Activated gamma-delta T cell (primary cell): Measurements from ENCODE around the gene UBE2F.
"Not testable (repeated sequence)": the region's sequence is repeated elsewhere in the genome, so short reads cannot be mapped to it uniquely, and the experiment has no call there.

Experiments
- DNase-seq: peaks from one replicate; lab custom pipeline; 2025; lab: John Stamatoyannopoulos, UW

UBE2F gene

DNA sequence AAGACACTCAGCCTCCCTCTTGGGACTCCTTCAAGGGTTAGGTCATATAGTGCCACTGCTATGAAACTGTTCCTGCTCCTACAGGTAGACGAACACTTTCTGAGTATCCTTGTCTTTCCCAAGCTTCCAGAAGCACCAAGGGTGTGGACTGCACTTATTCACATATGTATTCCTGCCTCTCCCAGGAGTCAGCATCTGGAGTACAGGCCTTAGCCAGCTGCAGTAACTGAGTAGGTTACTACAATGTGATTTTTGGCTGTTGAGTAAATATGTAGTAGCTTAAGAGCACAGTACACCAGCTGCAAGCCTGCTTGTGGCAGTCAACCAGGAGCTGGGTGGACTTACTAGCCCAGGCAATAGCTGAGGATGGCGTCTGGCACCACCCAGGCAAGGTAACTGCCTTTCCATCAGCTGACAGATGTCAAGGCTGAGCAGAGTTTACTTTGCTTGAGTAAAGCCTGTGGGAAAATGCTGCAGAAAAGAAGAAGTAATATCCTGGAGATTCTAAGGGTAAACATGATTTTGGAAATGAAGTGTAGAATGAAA is 80.0 kb downstream of the UBE2F start:
- no peak for DNase-seq

- no peak for DNase-seq
Observed at GRCh38 chr2:238053191-238053776, 86.5 kb downstream of the UBE2F start.

GRCh38 chr2:238055841-238056240 is 89.0 kb downstream of the UBE2F start:
- DNase-seq = no peak

- not testable (repeated sequence) for DNase-seq
Observed at GRCh38 chr2:238057696-238058575, 91.1 kb downstream of the UBE2F start.

GRCh38 chr2:238059505-238059904 is 92.7 kb downstream of the UBE2F start:
- DNase-seq = no peak

DNA sequence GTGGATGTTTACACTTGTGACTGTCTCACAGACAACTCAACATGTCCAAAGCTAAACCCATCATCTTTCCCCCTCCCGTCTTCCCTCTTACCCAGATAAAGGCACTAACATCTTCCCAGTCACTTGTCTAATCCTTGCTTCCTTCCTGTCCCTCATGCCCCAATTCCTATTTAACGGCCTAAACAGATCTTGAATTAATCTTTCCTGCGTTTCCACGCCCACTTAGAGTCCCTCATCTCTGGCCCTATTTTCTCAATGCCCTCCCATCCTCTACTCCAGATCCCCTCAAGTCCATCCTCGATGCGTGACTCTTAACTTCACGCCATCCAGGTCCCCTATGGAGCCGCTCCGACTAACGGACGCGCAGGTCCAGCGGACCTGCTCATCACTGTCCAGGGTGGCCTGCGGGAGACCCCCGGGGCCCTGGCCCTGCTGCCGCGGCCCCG is 93.3 kb downstream of the UBE2F start:
- DNase-seq = no peak

DNA sequence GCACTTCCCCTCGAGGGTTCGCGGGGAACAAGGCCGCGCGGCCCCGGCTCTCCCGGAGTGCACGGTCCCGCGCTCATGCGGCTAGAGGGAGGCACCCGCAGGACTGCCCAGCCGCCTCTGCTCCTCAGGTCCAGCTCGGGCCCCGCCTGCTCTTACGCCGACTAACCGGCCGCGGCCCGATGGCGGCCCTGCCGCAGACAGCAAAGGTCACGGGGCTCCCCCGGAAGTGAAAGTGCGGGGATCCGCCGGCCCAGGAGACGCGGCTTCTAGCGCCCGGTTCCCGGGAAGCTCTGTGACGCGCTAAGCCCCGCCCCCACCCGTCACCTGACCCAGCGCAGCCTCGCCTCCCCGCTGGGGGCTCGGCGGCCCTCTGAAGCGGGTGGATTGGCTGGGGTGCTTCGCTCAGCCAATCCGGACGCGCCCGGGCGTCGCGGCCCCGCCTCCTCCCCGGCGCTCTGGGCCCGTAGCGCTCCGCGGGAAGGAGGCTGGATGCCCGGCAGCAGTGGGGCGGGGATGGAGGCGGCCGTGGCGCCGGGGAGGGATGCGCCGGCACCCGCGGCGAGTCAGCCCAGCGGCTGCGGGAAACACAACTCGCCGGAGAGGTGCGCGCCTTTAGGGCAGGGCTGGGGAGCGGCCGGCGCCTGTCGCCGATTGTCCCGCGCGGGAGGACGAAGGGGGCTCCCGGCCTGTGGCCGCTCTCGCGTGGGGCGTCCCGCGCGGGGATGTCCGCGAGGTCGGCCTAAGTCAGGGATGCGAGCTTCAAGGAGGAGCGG is 93.9 kb downstream of the UBE2F start, which contains the start of gene SCLY:
Gene SCLY (plus strand): TSS at position 460 of the 773 bp plus-strand sequence. CDS start 54 bp downstream, at position 514.
- peak; percentile 98 for DNase-seq

- no peak for DNase-seq
Observed at GRCh38 chr2:238061315-238062202, 94.7 kb downstream of the UBE2F start.

GRCh38 chr2:238063414-238064189 is 96.8 kb downstream of the UBE2F start:
- no peak for DNase-seq

DNA sequence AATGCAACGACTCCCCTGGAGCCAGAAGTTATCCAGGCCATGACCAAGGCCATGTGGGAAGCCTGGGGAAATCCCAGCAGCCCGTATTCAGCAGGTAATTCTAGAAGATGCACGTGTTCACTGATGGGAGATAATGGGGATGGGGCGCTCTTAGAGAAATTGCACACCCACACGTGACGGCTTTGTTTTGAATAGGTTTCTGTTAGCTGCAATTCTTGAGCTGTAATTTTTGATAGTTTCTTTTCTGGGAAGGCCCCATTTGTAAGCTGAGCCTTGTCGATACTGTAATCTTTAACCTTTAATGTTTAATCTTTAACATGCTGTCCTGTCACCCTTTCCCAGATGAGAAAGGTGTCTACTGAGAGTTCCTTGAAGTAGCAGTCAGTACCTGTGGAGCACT is 97.6 kb downstream of the UBE2F start:
- DNase-seq = no peak

GRCh38 chr2:238065071-238065846 is 98.4 kb downstream of the UBE2F start:
- DNase-seq = no peak

DNA sequence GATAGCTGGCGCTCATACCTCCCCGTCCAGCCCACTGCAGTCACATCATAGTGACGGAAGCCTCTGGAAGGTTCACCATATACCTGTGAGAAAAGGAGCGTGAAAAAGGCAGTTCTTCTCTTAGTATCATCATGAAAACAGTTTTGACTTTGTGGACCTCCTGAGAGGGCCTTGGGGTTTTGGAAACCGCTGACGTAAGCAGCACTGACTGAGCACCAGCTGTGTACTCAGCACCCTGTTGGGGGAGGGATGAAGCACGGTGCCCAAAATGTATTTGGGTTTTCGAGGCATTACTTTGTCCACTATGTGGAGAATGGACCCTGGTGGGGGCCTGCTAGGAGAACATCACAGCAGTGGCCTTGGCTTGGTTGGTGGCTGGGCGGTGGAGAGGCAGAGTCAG is 99.4 kb downstream of the UBE2F start:
- DNase-seq = no peak

DNA sequence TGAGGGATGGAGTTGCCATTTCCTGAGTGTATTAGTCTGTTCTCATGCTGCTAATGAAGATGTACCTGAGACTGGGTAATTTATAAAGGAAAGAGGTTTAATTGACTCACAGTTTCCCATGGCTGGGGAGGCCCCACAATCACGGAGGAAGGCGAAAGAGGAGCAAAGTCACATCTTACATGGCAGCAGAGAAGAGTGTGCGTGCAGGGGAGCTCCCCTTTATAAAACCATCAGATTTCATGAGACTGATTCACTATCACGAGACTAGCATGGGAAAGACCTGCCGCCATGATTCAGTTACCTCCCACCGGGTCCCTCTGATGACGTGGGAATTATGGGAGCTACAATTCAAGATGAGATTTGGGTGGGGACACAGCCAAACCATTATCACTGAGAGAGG is 99.9 kb downstream of the UBE2F start:
- DNase-seq = not testable (repeated sequence)

DNA sequence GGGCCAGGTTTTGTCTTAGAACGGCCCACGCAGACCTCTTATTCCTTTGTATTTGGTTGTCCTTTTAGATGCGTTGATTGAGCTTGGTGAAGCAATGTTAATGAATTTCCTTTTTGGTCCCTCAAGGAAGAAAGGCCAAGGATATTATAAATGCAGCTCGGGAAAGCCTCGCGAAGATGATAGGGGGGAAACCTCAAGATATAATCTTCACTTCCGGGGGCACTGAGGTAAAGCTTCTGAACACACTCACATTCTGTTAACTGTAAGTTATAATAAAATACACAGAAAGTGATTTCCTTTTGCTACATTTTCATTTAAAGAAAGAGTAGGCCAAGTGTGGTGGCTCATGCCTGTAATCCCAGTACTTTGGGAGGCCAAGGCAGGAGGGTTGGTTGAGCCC is 101.1 kb downstream of the UBE2F start:
- DNase-seq = no peak

DNA sequence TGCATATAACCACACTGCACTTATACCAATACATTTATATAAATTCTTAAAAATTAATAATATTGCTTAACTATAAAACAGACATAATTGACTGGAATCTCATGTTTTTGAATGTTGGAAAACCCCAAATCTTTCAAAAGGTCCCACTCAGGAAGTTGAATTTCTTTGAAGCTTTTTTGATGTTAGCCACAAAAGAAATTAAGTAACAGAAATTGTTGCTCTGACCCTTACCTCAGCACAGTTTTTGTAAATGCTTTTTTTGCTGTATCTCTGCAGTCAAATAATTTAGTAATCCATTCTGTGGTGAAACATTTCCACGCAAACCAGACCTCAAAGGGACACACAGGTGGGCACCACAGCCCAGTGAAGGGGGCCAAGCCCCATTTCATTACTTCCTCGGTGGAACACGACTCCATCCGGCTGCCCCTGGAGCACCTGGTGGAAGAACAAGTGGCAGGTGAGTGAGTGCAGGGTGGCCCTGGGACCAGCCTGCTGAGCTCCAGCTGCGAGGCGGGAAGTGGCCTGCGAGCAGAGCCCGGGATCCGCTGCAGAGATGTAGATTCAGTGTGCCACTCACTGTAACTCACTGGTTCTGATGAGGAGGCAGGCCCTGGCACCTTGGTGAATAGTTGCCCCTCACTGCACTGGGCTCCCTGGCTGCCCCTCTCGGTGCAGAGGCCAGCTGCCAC is 102.4 kb downstream of the UBE2F start:
- DNase-seq = no peak

GRCh38 chr2:238069877-238070276 is 103.1 kb downstream of the UBE2F start:
- no peak for DNase-seq

DNA sequence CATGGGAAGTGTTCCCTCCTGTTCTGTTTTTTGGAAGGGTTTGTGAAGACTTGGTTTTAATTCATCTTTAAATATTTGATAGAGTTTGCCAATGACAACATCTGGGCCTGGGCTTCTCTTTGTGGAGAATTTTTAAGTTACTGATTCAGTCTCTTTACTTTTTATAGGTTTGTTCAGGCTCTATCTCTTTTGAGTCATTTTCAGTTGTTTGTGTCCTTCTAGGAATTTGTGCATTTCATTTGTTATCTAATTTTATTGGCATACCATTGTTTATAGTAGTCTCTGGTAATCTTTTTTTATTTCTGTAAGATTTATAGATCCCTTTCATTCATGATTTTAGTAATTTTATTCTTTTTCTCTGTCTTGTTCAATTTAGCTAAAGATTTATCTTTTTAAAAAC is 108.6 kb downstream of the UBE2F start:
- no peak for DNase-seq

DNA sequence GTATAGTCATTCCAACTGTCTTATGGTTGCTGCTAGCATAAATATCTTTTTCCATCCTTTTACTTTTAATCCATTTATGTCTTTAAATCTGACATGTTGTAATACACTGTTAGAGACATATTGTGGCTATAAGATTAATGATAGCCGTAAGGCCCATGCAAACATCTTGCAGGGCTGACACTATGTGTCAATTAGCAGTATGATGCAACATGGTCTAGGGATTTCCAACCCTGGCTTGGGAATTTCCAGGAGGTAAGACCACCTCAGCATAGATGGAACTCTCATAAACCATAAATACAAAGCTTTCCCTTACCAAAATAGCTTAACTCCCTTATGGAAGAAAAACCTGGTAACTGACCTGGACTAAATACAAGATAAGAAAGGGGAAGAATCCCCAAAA is 110.5 kb downstream of the UBE2F start:
- DNase-seq = no peak

DNA sequence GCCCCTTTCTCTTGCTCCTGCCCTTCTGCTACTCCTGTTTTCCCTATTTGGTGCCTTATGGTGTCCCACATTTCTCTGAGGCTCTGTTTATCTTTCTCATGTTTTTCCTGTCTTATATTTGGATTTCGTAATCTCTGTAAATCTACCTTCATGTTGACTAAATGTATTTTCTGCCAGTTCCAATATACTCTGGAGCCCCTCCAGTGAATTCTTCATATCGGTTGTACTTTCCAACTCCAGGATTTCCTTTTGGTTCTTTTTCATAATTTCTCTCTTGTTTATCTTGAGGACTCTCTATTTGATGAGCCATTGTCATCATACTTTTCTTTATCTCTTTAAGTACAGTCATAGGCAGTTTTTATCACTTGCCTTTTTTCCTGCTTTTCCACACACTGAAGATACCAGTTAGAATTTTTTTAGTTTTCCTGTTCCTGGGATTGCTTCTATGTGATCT is 113.1 kb downstream of the UBE2F start:
- no peak for DNase-seq
